ENCODE data around the gene LDHA.
A peak's percentile ranks its signal among the peaks of the same experiment; 100 is the strongest.

LDHA gene
- total RNA-seq: 232 to 1,411 (median 240) reads per million in 3 experiments

DNA sequence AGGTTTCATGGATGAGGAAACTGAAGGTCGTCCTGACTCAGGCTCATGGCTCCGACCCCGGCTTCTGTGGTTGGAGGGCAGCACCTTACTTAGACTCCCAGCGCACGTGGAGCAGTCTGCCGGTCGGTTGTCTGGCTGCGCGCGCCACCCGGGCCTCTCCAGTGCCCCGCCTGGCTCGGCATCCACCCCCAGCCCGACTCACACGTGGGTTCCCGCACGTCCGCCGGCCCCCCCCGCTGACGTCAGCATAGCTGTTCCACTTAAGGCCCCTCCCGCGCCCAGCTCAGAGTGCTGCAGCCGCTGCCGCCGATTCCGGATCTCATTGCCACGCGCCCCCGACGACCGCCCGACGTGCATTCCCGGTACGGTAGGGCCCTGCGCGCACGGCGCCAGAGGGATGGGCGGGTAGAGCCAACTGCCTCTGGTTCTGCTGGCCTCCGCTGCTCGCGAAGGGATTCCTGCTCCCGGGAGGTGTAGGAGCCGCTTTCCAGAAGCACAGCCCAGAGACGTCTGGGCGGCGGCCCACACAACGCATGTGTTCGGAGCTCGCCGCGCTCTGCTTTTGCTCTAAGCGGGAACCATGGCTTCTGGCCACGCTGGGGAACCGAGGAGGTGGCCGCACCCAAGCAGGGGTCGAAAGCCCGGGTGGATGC, at the start of gene LDHA:
LDHA (plus strand) TSS at position 289 of the 653 bp plus-strand sequence. CDS start 2,280 bp downstream, outside the sequence.
- DNase-seq: peak; percentile 94

- DNase-seq: no peak
These were observed 46.8 kb upstream of the LDHA start for GRCh38 chr11:18347471-18348125.

DNA sequence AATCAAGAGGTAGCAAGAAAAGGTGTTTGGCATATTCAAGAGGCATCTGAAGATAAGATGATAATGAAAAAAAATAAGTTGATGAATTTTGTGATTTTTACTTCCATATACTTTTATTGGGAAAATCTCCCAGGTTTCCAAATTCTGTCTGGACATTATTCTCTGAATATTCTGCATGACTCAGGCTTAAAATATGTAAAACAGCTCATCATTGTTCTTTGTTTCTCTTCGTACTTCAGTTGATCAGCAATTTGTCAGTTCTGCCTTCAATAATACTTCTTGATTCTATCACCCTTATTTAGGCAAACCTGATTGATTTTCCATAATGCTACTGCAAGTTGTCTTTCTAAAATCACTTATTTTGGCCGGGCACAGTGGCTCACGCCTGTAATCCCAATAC, 41.8 kb upstream of the LDHA start:
- DNase-seq: no peak

- DNase-seq: no peak
These were observed 35.7 kb upstream of the LDHA start for GRCh38 chr11:18358646-18359045.

GRCh38 chr11:18361154-18361553, 33.2 kb upstream of the LDHA start:
- DNase-seq: no peak

- no peak for DNase-seq
These were observed 29.8 kb upstream of the LDHA start for GRCh38 chr11:18364495-18365073.

DNA sequence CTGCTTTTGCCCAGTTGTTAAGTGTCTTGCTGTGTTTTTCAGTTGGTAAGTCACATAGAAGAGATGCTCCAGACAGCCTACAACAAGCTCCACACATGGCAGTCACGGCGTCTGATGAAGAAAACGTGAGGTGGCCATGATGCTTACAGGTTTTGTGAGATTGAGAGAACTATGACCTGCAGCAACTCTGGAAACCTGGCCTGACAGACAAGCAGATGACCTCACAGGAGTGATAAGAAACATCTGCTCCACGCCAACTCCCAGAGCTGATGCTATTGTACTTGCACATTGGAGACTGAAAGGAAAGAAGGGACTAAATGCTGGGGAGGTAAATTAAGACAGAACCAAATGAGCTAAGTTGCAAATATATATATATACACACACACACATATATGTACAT, 28.6 kb upstream of the LDHA start:
- DNase-seq: no peak

DNA sequence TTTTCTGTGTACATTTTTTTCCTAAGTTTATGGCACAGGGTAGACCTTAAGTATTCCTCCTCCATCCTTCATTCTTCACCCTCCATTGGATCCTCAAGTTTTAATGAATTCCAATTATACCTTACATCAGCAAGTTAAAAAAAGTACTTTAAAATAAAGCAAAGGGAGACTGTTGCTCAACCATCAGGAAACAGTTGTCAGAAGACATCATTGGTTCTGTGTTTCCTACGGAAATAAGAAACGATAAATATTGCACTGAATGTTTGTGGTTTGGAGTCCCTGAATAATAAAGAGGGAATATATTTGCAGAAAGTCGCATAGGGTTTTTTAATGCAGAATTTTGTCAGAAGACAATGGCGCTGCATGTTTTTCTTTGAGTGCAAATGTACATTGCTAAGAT, 28.1 kb upstream of the LDHA start:
- DNase-seq: no peak

DNA sequence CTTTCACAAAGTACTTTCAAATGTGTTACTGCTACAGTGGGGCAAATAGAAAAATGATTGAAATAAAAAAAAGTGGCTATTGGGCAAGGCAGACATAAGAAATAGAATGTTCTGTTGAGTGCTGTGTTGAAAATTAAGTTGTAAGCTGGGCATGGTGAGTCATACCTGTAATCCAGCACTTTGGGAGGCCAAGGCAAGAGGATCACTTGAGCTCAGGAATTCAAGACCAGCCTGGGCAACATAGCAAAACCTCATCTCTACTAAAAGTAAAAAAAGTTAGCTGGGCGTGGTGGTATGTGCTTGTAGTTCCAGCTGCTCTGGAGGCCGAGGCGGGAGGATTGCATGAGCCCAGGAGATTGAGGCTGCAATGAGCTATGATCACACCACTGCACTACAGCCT, 26.9 kb upstream of the LDHA start:
- DNase-seq: no peak

- DNase-seq: no peak
These were observed 26.1 kb upstream of the LDHA start for GRCh38 chr11:18368221-18368620.

DNA sequence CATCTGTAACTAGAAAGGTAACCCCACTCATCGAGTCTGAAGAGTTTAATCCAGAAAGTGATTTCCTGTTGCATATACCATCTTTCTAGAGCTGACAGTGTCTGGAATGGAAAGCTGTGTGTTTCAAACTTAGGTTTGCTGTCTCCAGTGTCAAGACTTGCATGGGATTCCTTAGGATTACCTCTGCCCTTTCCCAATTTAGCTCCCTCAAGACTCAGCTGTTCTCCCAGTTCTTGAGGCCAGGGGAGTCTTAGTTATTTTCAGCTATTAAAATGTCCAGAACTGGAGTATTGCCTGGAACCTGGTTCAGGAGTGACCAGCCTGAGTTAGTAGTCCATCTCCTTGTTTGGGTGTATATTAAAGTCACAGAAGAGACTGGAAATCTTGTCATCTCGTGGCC, 25.0 kb upstream of the LDHA start:
- DNase-seq: no peak

- no peak for DNase-seq
These were observed 23.1 kb upstream of the LDHA start for GRCh38 chr11:18371279-18371678.

- DNase-seq: no peak
These were observed 22.2 kb upstream of the LDHA start for GRCh38 chr11:18372201-18372600.

DNA sequence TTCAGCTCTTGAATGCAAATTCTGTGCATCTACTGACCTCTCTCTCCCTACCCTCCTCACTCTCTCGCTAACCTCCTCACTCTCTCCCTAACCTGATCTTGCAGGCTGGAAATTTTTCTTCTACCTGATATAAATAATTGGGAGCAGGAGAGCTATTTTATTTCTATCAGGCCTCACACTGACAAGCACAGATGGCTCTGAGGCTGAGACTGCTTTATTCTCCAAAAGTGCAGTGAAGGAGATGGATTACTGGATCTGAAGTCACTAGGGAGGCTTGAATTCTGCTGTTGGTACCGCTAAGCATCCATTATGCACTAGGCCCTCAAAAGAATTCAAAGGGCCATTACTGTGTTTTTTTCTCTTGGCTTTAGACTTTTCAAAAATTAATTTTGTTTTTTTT, 19.4 kb upstream of the LDHA start:
- no peak for DNase-seq

DNA sequence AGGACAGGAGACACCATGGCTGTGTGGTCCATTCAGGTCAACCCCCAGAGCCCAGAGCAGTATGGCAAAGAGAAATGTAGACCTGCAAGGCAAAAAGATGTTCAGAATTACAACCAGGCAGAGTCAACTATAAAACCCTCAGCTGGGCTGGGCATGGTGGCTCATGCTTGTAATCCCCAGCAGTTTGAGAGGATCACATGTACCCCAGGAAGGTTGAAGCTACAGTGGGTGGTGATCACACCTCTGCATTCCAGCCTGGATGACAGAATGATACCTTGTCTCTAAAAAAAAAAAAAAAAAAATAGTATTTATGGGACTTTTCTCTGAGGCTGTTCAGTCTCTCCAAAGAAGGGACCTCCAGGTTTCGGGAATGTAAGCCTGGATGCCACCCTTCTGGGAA, 18.4 kb upstream of the LDHA start:
- DNase-seq: no peak

- DNase-seq: no peak
These were observed 15.2 kb upstream of the LDHA start for GRCh38 chr11:18379201-18379600.

DNA sequence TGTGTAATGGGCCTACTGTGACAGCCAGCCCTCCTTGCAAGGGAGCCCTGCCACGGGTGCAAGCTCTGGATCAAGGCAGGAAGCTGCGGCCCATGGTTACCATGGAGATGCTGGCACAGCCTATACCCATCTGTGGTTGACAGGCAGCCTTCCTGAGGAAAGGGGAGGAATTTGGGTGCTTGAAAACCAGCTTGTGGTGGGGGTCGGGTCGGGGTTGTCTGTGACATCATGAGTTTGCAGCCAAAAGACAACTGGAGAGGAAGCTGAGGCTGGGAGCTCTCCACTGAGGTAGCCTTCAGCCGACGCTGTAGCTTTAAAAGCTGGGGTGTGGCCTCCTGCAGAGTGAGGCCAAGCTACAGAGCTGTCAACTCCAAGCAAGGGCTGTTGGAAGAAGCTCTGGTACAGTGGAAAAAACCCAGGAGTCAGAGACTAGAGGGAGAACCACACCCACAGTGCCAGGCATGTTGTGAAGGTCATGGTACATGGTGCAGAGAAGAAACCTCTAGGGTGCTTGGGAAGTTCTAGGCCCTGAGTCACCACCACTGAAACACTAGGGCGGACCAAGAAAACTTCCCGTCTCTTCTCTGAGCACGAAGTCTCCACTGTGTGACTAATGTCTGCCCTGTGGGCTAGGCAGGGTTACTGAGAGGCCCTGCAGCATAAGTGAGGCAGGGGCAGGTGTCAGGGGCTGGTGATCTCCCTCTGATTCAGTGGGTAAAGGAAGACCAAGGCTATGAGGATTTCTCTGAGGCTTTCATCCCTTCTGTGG, 10.8 kb upstream of the LDHA start:
- DNase-seq: peak; percentile 85

DNA sequence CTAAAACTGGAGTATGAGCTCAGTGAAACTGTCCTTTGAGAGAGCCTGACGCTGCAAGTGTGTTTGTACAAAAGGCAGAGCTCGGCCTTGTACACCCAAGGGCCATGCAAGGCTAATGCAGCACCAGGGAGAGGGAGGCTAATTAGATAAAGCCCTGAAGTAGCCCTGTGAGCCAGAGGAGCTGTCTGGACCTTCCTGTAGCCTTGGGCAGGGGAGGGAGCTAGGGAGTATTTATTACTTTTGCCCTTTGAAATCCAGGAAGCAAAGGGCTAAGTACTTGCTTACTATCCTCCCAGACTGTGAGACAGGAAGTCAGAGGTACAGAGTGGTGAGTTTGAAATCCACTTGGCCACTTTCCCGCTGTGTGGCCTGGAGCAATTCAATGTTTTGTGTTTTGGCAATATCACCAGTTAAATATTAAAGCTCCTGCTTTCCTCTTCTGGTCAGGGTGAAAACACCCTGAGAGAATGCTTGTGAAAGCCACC, 10.2 kb upstream of the LDHA start:
- DNase-seq: no peak

- no peak for DNase-seq
These were observed 4.3 kb upstream of the LDHA start for GRCh38 chr11:18390088-18390487.

- DNase-seq: no peak
These were observed 1.7 kb upstream of the LDHA start for GRCh38 chr11:18392434-18393321.

DNA sequence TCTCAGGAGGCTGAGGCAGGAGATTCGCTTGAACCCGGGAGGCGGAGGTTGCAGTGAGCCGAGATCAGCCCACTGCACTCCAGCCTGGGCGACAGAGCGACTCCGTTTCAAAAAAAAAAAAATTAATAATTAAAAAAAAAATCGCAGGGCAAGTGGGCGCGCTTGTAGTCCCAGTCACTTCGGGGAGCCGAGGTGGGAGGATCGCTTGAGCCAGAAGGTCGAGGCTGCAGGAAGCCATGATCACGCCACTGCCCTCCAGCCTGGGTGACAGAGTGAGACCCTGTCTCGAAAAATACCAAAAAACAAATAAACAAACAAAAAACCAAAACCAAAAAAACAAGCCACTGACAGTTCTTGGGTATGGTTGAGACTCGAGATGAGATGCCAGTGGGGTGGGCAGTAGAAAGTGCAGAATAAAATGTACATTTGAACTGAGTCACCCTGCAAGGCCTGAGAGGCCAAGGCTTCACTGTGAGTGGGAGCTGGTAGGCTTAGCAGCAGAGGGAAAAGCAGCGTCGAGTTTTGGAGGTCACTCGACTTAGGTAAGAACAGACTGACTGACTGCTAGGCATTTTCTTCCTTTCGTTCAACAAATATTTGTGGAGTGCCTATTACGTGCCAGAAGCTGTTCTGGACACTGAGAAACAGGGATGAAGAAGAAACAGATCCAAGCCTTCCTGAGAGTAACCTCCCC, 635 bp upstream of the LDHA start:
- DNase-seq: no peak

Data from central memory CD4-positive, alpha-beta T cell (primary cell).